Erythroblast (primary cell): Measurements from ENCODE around the gene PLCH1.

ENCODE experiments used
- GATA1 ChIP-seq: IDR thresholded peaks from 2 replicates; pipeline ENCODE4 v1.6.1; 2011; ENCODE audit warnings: low read depth, mild to moderate bottlenecking, control low read depth, low read length, moderate library complexity
- POLR2A ChIP-seq: IDR thresholded peaks from 2 replicates; pipeline ENCODE4 v1.6.1; 2011; ENCODE audit warnings: mild to moderate bottlenecking, low read length

DNA sequence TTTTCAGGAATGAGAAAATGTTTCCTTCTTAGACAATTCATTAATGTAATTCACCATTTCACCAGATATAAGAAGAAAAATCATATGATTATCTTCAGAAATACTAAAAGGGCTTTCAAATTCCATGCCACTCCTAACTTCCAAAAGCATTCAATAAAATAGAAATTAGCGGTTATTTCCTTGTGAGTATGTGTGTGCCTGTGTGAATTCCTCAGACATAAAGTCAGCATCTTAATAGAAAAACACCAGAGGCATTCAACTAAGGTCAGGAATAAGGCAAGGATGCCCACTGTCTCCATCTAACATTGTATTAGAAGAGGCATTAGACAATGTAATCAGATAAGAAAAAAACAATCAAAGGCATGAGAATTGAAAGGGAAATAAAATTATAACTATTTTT, 88.4 kb downstream of the PLCH1 start:
- TF ChIP-seq POLR2A: no peak
- no peak for TF ChIP-seq GATA1
